Measurements from ENCODE around the gene ZNF821. TPM values are rescaled to one million over a fixed set of nuclear protein-coding genes. Genes with fewer than 3 reads are reported as not detected.

Gene ZNF821
- total RNA-seq (9.4 TPM), polyA plus RNA-seq (7.8 TPM)
- long read RNA-seq, donor 1, result 0 reads
- long read RNA-seq, donor 2, result 0 reads
- long read RNA-seq, donor 3, result 0 reads
- long read RNA-seq, donor 4, partial matches to known transcripts, result 0 of 1 reads
- long read RNA-seq, donor 4, other reads (novel, unspliced or antisense), result 0 of 1 reads
- long read RNA-seq, donor 5, partial matches to known transcripts, result 0 of 2 reads
- long read RNA-seq, donor 5, other reads (novel, unspliced or antisense), result 0 of 2 reads
- long read RNA-seq, donor 6, partial matches to known transcripts, result 7 of 32 reads
- long read RNA-seq, donor 6, other reads (novel, unspliced or antisense), result 21 of 32 reads
- long read RNA-seq, donor 7, result 0 reads
- long read RNA-seq, donor 8, result 0 reads
- long read RNA-seq, donor 9, result 0 reads
- long read RNA-seq, donor 10, partial matches to known transcripts, result 0 of 1 reads
- long read RNA-seq, donor 10, other reads (novel, unspliced or antisense), result 0 of 1 reads

- peak within 1 kb of the TSS; percentile 57 to 85 for H3K4me3 ChIP-seq (ENCODE audit: low read length in 2 of 2)
- under 1% methylated on average over 75 of the region's 85 CpGs for WGBS
- peaks cover 20 to 35% of the 10 kb centered on the region in 2 donors for H3K4me1 ChIP-seq (ENCODE audit: control insufficient read depth in 2 of 2, insufficient read depth in 2 of 2, low read length in 2 of 2)
- H3K36me3 ChIP-seq (ENCODE audit: control insufficient read depth in 2 of 2, insufficient read depth in 2 of 2, low read length in 1 of 2), result peaks cover 0 to 3% of the 10 kb centered on the region in 2 donors
- H3K9me3 ChIP-seq (ENCODE audit: control insufficient read depth in 2 of 2, insufficient read depth in 1 of 2, low read length in 1 of 2), result no peaks in the 10 kb centered on the region
- peaks cover 21 to 34% of the 10 kb centered on the region in 2 donors for H3K27me3 ChIP-seq (ENCODE audit: control insufficient read depth in 2 of 2, insufficient read depth in 1 of 2, low read length in 1 of 2)
- peak within 1 kb of the TSS; percentile 51 to 88 for H3K27ac ChIP-seq (ENCODE audit: low read depth in 1 of 2, low read length in 1 of 2)
- peak in 5 of 9 donors; percentile 65 to 80 (median 69) for DNase-seq (ENCODE audit: low read depth in 6 of 9, low spot score in 9 of 9)
Measured at GRCh38 chr16:71883849-71884638, at the start of gene ZNF821. Gene ZNF821, minus strand, starts transcription at chr16:71884182. Its CDS starts 4,236 bp downstream, at chr16:71879946.

GRCh38 chr16:71933017-71933416 lies 49.0 kb upstream of the ZNF821 start:
- Histone ChIP-seq H3K27ac (ENCODE audit: low read depth in 1 of 2, low read length in 1 of 2) (no peak overlapping the region), H3K4me1 (ENCODE audit: control insufficient read depth in 2 of 2, insufficient read depth in 2 of 2, low read length in 2 of 2) (no peaks in the 10 kb centered on the region)

GRCh38 chr16:71931599-71931998 lies 47.6 kb upstream of the ZNF821 start:
- Histone ChIP-seq H3K9me3 (ENCODE audit: control insufficient read depth in 2 of 2, insufficient read depth in 1 of 2, low read length in 1 of 2) (no peaks in the 10 kb centered on the region), H3K4me3 (ENCODE audit: low read length in 2 of 2) (no peak overlapping the region), H3K27me3 (ENCODE audit: control insufficient read depth in 2 of 2, insufficient read depth in 1 of 2, low read length in 1 of 2) (no peaks in the 10 kb centered on the region), H3K27ac (ENCODE audit: low read depth in 1 of 2, low read length in 1 of 2) (no peak overlapping the region), H3K36me3 (ENCODE audit: control insufficient read depth in 2 of 2, insufficient read depth in 2 of 2, low read length in 1 of 2) (peaks cover 26 to 55% of the 10 kb centered on the region in 2 donors), H3K4me1 (ENCODE audit: control insufficient read depth in 2 of 2, insufficient read depth in 2 of 2, low read length in 2 of 2) (no peaks in the 10 kb centered on the region)
- DNase-seq (ENCODE audit: low read depth in 6 of 9, low spot score in 9 of 9), result no peak
- WGBS, result 97% methylated on average over 6 of the region's 6 CpGs

More at GRCh38 chr16:71933017-71933416, 49.0 kb upstream of the ZNF821 start:
- Histone ChIP-seq H3K27me3 (ENCODE audit: control insufficient read depth in 2 of 2, insufficient read depth in 1 of 2, low read length in 1 of 2) (no peaks in the 10 kb centered on the region), H3K9me3 (ENCODE audit: control insufficient read depth in 2 of 2, insufficient read depth in 1 of 2, low read length in 1 of 2) (peaks cover 0 to 2% of the 10 kb centered on the region in 2 donors), H3K4me3 (ENCODE audit: low read length in 2 of 2) (no peak overlapping the region), H3K36me3 (ENCODE audit: control insufficient read depth in 2 of 2, insufficient read depth in 2 of 2, low read length in 1 of 2) (peaks cover 19 to 44% of the 10 kb centered on the region in 2 donors)
- WGBS, result 98% methylated on average over 1 of the region's 1 CpG
- no peak for DNase-seq (ENCODE audit: low read depth in 6 of 9, low spot score in 9 of 9)

GRCh38 chr16:71931001-71931400 lies 47.0 kb upstream of the ZNF821 start:
- no peaks in the 10 kb centered on the region for H3K9me3 ChIP-seq (ENCODE audit: control insufficient read depth in 2 of 2, insufficient read depth in 1 of 2, low read length in 1 of 2)
- no peaks in the 10 kb centered on the region for H3K4me1 ChIP-seq (ENCODE audit: control insufficient read depth in 2 of 2, insufficient read depth in 2 of 2, low read length in 2 of 2)
- peaks cover 30 to 60% of the 10 kb centered on the region in 2 donors for H3K36me3 ChIP-seq (ENCODE audit: control insufficient read depth in 2 of 2, insufficient read depth in 2 of 2, low read length in 1 of 2)
- DNase-seq (ENCODE audit: low read depth in 6 of 9, low spot score in 9 of 9), result no peak
- H3K27ac ChIP-seq (ENCODE audit: low read depth in 1 of 2, low read length in 1 of 2), result no peak overlapping the region
- 95% methylated on average over 2 of the region's 2 CpGs for WGBS
- no peaks in the 10 kb centered on the region for H3K27me3 ChIP-seq (ENCODE audit: control insufficient read depth in 2 of 2, insufficient read depth in 1 of 2, low read length in 1 of 2)
- no peak overlapping the region for H3K4me3 ChIP-seq (ENCODE audit: low read length in 2 of 2)

- no peak for DNase-seq (ENCODE audit: low read depth in 6 of 9, low spot score in 9 of 9)
- H3K27me3 ChIP-seq (ENCODE audit: control insufficient read depth in 2 of 2, insufficient read depth in 1 of 2, low read length in 1 of 2), result no peaks in the 10 kb centered on the region
- no peaks in the 10 kb centered on the region for H3K4me1 ChIP-seq (ENCODE audit: control insufficient read depth in 2 of 2, insufficient read depth in 2 of 2, low read length in 2 of 2)
- no peak overlapping the region for H3K4me3 ChIP-seq (ENCODE audit: low read length in 2 of 2)
- no peaks in the 10 kb centered on the region for H3K9me3 ChIP-seq (ENCODE audit: control insufficient read depth in 2 of 2, insufficient read depth in 1 of 2, low read length in 1 of 2)
- H3K36me3 ChIP-seq (ENCODE audit: control insufficient read depth in 2 of 2, insufficient read depth in 2 of 2, low read length in 1 of 2), result peaks cover 37 to 66% of the 10 kb centered on the region in 2 donors
- no peak overlapping the region for H3K27ac ChIP-seq (ENCODE audit: low read depth in 1 of 2, low read length in 1 of 2)
- 97% methylated on average over 5 of the region's 5 CpGs for WGBS
Measured at GRCh38 chr16:71930013-71930563, 46.1 kb upstream of the ZNF821 start.

GRCh38 chr16:71929048-71929447 lies 45.1 kb upstream of the ZNF821 start:
- Histone ChIP-seq H3K9me3 (ENCODE audit: control insufficient read depth in 2 of 2, insufficient read depth in 1 of 2, low read length in 1 of 2) (no peaks in the 10 kb centered on the region), H3K27me3 (ENCODE audit: control insufficient read depth in 2 of 2, insufficient read depth in 1 of 2, low read length in 1 of 2) (no peaks in the 10 kb centered on the region), H3K4me1 (ENCODE audit: control insufficient read depth in 2 of 2, insufficient read depth in 2 of 2, low read length in 2 of 2) (no peaks in the 10 kb centered on the region), H3K36me3 (ENCODE audit: control insufficient read depth in 2 of 2, insufficient read depth in 2 of 2, low read length in 1 of 2) (peaks cover 42 to 69% of the 10 kb centered on the region in 2 donors), H3K27ac (ENCODE audit: low read depth in 1 of 2, low read length in 1 of 2) (no peak overlapping the region), H3K4me3 (ENCODE audit: low read length in 2 of 2) (no peak overlapping the region)
- DNase-seq (ENCODE audit: low read depth in 6 of 9, low spot score in 9 of 9), result no peak
- 93% methylated on average over 3 of the region's 3 CpGs for whole genome bisulfite sequencing

- 94% methylated on average over 5 of the region's 5 CpGs for WGBS
- Histone ChIP-seq H3K36me3 (ENCODE audit: control insufficient read depth in 2 of 2, insufficient read depth in 2 of 2, low read length in 1 of 2) (peaks cover 49 to 70% of the 10 kb centered on the region in 2 donors), H3K27ac (ENCODE audit: low read depth in 1 of 2, low read length in 1 of 2) (peak overlapping the region in 1 of 2 donors; percentile 13), H3K27me3 (ENCODE audit: control insufficient read depth in 2 of 2, insufficient read depth in 1 of 2, low read length in 1 of 2) (no peaks in the 10 kb centered on the region), H3K4me3 (ENCODE audit: low read length in 2 of 2) (no peak overlapping the region), H3K9me3 (ENCODE audit: control insufficient read depth in 2 of 2, insufficient read depth in 1 of 2, low read length in 1 of 2) (no peaks in the 10 kb centered on the region), H3K4me1 (ENCODE audit: control insufficient read depth in 2 of 2, insufficient read depth in 2 of 2, low read length in 2 of 2) (no peaks in the 10 kb centered on the region)
- DNase-seq (ENCODE audit: low read depth in 6 of 9, low spot score in 9 of 9), result no peak
Measured at GRCh38 chr16:71927787-71928186, 43.8 kb upstream of the ZNF821 start.

- no peak overlapping the region for H3K4me3 ChIP-seq (ENCODE audit: low read length in 2 of 2)
- H3K36me3 ChIP-seq (ENCODE audit: control insufficient read depth in 2 of 2, insufficient read depth in 2 of 2, low read length in 1 of 2), result peaks cover 52 to 75% of the 10 kb centered on the region in 2 donors
- H3K27me3 ChIP-seq (ENCODE audit: control insufficient read depth in 2 of 2, insufficient read depth in 1 of 2, low read length in 1 of 2), result no peaks in the 10 kb centered on the region
- H3K4me1 ChIP-seq (ENCODE audit: control insufficient read depth in 2 of 2, insufficient read depth in 2 of 2, low read length in 2 of 2), result no peaks in the 10 kb centered on the region
- no peaks in the 10 kb centered on the region for H3K9me3 ChIP-seq (ENCODE audit: control insufficient read depth in 2 of 2, insufficient read depth in 1 of 2, low read length in 1 of 2)
- H3K27ac ChIP-seq (ENCODE audit: low read depth in 1 of 2, low read length in 1 of 2), result no peak overlapping the region
- WGBS, result 91% methylated on average over 3 of the region's 3 CpGs
- DNase-seq (ENCODE audit: low read depth in 6 of 9, low spot score in 9 of 9), result no peak
Measured at GRCh38 chr16:71927383-71927782, 43.4 kb upstream of the ZNF821 start.
